ENCODE data around the gene PRUNE2. TPM values are rescaled to one million over a fixed set of nuclear protein-coding genes. Genes with fewer than 3 reads are reported as not detected.

Gene PRUNE2
- total RNA-seq, 1 donor from 2014 or later: 63.8 TPM

DNA sequence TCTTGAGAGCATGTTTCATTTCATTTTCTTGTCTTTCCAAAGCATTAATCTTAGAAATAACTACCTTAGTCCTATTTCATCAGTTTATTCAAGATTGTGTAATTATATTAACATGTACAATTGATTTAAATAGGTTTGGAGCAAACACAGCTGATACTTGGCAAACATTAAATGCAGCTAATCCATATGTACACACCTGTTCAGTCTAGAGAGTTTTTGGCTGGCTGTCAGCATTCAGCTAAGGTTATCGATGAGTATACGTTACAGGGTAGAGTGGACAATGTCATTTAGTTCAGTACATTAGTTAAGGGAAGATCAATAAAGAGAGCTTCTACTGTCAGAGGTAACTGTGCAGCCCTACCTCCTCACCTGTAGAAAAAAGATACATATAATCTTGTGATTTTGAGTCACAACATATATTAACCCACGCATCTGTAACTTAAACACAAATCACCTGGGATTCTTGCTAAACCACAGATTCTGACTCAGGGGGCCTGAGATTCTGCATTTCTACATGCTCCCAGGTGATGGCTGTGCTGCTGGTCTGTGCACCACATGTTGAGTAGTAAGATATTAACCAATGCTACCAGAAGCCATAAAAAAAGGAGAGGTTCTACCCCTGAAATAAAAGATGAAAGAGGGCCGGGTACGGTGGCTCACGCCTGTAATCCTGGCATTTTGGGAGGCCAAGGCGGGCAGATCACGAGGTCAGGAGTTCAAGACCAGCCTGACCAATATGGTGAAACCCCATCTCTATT is 175.8 kb downstream of the PRUNE2 start:
- H3K4me3 Mint-ChIP-seq (ENCODE audit: unreplicated experiment): no peak overlapping the region
- H3K27me3 Mint-ChIP-seq (ENCODE audit: unreplicated experiment): no peaks in the 10 kb centered on the region
- H3K4me1 Mint-ChIP-seq (ENCODE audit: low read depth, unreplicated experiment): peaks cover 5% of the 10 kb centered on the region
- no peak for DNase-seq
- TF ChIP-seq, protein P1, sequence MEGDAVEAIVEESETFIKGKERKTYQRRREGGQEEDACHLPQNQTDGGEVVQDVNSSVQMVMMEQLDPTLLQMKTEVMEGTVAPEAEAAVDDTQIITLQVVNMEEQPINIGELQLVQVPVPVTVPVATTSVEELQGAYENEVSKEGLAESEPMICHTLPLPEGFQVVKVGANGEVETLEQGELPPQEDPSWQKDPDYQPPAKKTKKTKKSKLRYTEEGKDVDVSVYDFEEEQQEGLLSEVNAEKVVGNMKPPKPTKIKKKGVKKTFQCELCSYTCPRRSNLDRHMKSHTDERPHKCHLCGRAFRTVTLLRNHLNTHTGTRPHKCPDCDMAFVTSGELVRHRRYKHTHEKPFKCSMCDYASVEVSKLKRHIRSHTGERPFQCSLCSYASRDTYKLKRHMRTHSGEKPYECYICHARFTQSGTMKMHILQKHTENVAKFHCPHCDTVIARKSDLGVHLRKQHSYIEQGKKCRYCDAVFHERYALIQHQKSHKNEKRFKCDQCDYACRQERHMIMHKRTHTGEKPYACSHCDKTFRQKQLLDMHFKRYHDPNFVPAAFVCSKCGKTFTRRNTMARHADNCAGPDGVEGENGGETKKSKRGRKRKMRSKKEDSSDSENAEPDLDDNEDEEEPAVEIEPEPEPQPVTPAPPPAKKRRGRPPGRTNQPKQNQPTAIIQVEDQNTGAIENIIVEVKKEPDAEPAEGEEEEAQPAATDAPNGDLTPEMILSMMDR (IDR thresholded peaks at IDR 0.05; ENCODE audit: partially characterized antibody, unreplicated experiment): no peak
- H3K9me3 Mint-ChIP-seq (ENCODE audit: unreplicated experiment): peaks cover 5% of the 10 kb centered on the region
- no peak overlapping the region for H3K27ac Mint-ChIP-seq (ENCODE audit: unreplicated experiment)
- H3K36me3 Mint-ChIP-seq (ENCODE audit: unreplicated experiment): no peaks in the 10 kb centered on the region

DNA sequence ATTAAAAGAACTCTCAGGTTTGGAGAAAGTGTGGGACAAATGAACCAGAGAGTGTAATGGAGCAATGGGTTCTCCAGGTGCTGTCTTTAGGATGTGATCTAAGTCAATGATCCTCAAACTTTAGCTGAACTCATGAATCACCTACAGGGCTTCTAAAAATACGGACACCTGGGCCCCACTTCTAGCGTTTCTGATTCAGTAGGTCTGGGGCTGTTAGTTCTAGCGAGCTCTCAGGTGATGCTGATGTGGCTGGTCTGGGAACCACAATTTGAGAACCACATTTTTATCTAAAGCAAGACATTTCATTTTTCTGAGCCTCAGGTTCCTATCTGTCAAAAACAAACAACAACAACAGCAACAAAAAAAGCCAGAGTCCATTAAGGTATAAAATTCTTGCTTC is 176.8 kb downstream of the PRUNE2 start:
- H3K4me3 Mint-ChIP-seq (ENCODE audit: unreplicated experiment): no peak overlapping the region
- H3K4me1 Mint-ChIP-seq (ENCODE audit: low read depth, unreplicated experiment): peaks cover 5% of the 10 kb centered on the region
- TF ChIP-seq, protein P1 (IDR thresholded peaks at IDR 0.05; ENCODE audit: partially characterized antibody, unreplicated experiment): no peak
- no peak overlapping the region for H3K27ac Mint-ChIP-seq (ENCODE audit: unreplicated experiment)
- H3K36me3 Mint-ChIP-seq (ENCODE audit: unreplicated experiment): no peaks in the 10 kb centered on the region
- no peak for DNase-seq
- H3K27me3 Mint-ChIP-seq (ENCODE audit: unreplicated experiment): peaks cover 2% of the 10 kb centered on the region
- peaks cover 4% of the 10 kb centered on the region for H3K9me3 Mint-ChIP-seq (ENCODE audit: unreplicated experiment)

DNA sequence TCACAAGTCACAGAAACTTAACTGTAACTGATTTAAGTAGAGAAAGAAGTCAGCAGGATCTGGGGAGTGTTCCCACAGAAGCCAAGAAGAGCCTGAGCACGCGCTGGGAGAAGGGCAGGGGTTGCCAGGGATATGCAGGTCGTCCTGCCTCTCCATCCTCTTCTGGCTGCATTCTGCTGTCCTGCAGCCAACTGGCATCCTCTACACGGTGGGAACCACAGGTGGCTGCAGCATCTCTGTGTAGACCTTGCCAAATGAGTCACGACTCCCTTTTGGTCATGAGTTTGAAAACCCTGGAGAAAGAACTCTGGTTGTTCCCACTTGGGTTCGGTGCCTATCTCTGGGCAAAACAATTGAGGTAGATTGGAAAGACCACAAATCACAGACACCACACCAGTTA is 180.0 kb downstream of the PRUNE2 start:
- TF ChIP-seq, protein P1 (IDR thresholded peaks at IDR 0.05; ENCODE audit: partially characterized antibody, unreplicated experiment): no peak
- no peaks in the 10 kb centered on the region for H3K36me3 Mint-ChIP-seq (ENCODE audit: unreplicated experiment)
- H3K4me3 Mint-ChIP-seq (ENCODE audit: unreplicated experiment): no peak overlapping the region
- H3K9me3 Mint-ChIP-seq (ENCODE audit: unreplicated experiment): peaks cover 4% of the 10 kb centered on the region
- H3K4me1 Mint-ChIP-seq (ENCODE audit: low read depth, unreplicated experiment): no peaks in the 10 kb centered on the region
- DNase-seq: no peak
- H3K27me3 Mint-ChIP-seq (ENCODE audit: unreplicated experiment): peaks cover 2% of the 10 kb centered on the region
- no peak overlapping the region for H3K27ac Mint-ChIP-seq (ENCODE audit: unreplicated experiment)

DNA sequence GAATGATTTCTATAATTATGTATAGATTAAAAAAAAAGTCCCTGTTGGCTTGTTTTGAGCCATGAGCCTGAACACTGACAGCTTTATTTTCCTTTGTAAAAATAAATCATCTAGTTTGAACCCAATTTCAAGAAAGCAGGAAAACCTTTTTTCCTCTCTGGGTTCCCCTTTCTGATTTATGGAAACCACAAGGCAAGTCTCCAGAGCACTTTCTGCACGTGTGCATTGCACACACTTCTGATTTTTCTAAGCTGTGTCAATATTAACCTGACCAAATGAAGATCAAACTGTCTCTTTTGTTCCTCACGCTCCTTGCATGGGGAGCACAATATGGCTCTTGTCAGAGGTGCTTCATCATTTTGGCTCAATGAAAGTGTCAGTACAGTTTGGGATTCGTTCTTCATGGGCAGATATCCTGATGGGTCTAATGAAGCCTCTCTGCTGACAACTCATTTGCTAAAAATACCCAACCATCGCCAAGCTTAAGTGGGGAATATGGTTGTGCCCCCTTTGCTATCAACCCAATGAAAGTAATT is 180.8 kb downstream of the PRUNE2 start:
- Mint-ChIP-seq H3K9me3 (ENCODE audit: unreplicated experiment) (peaks cover 4% of the 10 kb centered on the region), H3K27me3 (ENCODE audit: unreplicated experiment) (peaks cover 3% of the 10 kb centered on the region), H3K36me3 (ENCODE audit: unreplicated experiment) (no peaks in the 10 kb centered on the region), H3K4me1 (ENCODE audit: low read depth, unreplicated experiment) (no peaks in the 10 kb centered on the region), H3K4me3 (ENCODE audit: unreplicated experiment) (no peak overlapping the region), H3K27ac (ENCODE audit: unreplicated experiment) (no peak overlapping the region)
- TF ChIP-seq, protein P1 (IDR thresholded peaks at IDR 0.05; ENCODE audit: partially characterized antibody, unreplicated experiment): no peak
- no peak for DNase-seq

DNA sequence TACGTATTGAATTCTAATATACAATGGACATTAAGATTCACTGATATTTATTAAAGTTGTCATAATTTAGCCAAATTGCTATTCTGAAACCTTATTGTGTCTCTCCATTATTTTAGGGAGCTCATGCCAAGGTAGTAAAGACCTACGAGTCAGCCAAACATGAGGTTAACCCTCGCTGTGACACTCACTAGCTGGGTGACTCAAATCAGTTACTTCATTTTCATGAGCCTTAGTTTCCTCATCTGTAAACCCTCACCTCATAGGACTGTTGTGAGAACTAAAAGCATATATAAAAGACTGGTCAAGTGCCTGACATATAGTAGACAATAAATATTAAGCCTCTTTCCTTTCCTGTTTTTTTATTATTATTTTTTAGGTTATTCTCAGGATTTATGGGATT is 185.7 kb downstream of the PRUNE2 start:
- H3K4me3 Mint-ChIP-seq (ENCODE audit: unreplicated experiment): no peak overlapping the region
- TF ChIP-seq, protein P1 (IDR thresholded peaks at IDR 0.05; ENCODE audit: partially characterized antibody, unreplicated experiment): no peak
- no peaks in the 10 kb centered on the region for H3K9me3 Mint-ChIP-seq (ENCODE audit: unreplicated experiment)
- peaks cover 21% of the 10 kb centered on the region for H3K4me1 Mint-ChIP-seq (ENCODE audit: low read depth, unreplicated experiment)
- DNase-seq: no peak
- peaks cover 5% of the 10 kb centered on the region for H3K27me3 Mint-ChIP-seq (ENCODE audit: unreplicated experiment)
- no peak overlapping the region for H3K27ac Mint-ChIP-seq (ENCODE audit: unreplicated experiment)
- H3K36me3 Mint-ChIP-seq (ENCODE audit: unreplicated experiment): no peaks in the 10 kb centered on the region
